GM10847 (cell line): ENCODE results near the gene SGPL1.

Experiments
- POLR2A ChIP-seq: IDR thresholded peaks from 2 replicates; pipeline ENCODE4 v1.6.1; 2011; ENCODE audit not compliant: insufficient read length; ENCODE audit errors: extremely low read depth

SGPL1 gene

DNA sequence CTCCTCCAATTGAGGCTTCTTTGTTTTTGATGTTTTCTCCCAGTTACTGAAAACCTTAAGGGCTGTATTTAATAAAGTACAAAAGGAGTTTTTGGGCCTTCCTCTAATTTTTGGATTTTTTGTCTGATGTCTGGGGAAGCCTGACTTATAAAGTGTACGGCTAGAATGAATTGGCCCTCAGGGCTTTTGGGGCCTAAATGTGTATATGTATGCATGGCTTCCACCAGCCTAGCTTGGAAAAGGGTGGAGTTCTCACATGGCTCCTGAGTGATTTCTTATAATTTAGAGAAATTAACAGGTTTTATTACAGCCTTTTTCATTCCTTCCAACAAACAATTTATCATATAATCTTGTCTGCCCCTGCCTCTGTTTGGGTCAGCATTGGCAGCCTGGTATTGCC is 20.1 kb upstream of the SGPL1 start:
- TF ChIP-seq POLR2A, result no peak

DNA sequence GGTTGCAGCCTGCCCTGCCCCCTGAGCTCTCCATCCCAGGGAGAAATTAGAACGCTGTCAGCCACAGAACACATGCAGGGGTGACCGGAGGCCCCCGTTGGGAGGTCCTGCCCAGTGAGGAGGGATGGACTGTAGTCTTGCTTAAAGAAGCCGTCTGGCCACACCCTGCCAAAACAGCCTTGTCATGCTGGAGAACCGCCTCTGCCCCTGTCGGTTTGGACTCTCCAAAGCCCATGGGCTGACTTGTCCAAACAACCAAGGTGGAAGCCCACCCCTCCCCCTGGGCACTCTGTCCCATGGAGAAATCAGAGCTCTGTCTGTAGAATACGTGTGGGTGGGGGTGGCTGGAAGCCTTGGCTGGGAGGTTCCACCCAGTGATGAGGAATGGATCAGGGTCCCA is 17.9 kb upstream of the SGPL1 start:
- TF ChIP-seq POLR2A, result no peak

DNA sequence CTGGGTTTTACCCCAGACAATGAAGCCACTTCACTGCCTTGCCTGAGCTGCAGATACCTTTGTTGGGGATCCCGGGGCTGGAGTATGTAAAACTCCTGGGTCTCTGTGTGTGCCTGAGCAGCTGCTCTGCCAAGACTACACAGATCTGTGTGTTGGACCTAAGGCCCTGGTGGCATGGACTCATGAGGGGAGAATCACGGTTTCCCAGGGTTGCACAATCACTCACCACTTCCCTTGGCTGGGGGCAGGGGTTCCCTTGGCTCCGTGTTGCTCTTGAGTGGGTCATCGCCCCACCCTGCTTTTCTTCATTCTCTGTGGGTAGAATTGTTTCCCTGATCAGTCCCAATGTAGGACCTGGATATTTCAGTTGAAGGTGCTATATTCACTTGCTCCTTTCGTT is 16.6 kb upstream of the SGPL1 start:
- TF ChIP-seq POLR2A, result no peak

DNA sequence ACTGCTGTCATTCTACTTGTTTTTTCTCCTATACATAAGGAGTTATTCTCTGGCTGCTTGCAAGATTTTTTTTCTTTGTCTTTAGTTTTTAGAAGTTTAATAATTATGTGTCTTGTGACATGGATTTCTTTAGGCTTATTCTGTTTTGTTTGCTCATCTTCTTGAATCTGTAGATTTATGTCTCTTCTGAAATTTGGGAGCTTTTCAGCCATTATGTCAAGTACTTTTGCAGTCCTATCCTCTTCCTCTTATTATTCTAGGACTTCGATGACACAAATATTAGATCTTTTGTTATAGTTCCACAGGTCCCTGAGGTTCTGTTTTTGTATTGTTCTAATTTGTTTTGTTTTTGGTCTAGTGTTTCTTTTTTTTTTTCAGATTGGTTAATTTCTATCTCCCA is 13.9 kb upstream of the SGPL1 start:
- TF ChIP-seq POLR2A, result no peak

DNA sequence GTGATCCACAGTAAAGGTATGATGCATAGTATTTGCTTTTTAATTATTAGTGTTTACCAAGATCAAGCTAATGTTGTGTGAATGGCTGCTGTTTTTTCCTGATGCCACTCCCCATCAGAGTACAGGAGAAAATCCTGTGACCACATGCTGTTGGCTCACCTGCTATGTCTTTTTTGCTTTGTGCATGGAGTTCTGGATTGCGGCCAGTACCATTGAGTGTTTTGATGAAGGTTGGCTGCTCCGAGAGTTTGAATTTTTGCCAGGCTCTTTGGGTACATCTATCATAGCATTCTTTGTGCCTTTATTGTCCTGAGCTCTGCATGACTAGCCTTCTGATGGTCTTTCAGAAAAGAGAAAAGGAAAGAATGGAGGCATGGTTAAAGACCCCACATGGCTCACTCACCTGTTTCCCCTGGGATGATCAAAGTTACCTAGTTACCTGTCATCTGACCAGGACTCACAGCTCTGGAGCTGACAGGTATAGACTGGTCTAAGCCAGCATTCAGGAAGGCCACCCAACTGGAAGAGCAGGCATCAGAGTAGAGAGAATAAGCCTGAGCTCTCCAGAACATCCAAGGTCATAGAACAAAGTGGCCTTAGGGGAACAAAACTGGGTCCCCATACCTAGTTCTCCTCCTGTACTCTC is 11.8 kb upstream of the SGPL1 start:
- TF ChIP-seq POLR2A, result no peak

DNA sequence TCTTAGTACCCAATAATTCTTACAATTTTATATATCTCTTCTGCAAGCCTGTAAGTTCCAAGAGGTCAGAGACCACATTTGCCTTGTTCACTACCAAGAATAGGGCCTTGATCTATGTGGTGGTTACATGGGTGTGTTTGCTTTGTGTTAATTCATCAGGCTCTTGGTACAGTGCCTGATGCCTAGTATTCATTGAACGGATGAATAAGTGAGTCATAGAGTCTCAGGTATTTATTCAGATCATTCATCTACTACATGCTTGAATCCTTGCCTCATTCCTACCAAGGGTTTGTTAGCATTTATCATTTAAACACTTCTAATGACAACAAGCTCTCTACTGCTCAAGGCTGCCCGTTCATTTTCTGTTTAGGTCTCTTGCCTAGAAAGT is 11.3 kb upstream of the SGPL1 start:
- no peak for TF ChIP-seq POLR2A

DNA sequence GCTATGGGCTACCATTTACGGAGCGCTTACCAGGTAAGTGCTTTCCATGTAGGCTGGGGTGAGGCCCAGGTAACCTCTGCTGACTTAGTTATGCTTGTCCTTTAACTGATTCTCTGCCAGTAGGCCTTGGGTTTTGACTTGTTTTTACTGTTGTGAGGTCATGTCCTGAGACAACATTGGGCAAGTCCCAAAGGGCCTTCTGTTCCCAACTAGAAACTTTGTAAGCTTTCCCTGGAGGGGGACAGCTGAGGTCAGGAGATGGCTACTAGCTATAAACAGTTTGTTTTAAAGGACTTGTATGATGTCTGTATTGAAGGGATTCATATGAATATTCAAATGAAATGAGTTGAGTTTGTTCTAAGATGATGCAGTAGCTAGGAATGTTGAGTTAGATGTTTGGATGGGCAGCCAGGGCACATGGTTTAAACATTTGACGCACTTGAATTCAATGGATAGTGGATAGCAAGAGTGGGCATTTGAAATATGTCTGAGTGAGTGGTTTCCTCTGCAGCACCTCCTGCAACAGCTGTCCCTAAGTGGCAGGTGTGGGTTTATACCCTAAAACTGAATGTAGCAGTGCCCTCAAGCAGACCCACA is 10.0 kb upstream of the SGPL1 start:
- no peak for TF ChIP-seq POLR2A

DNA sequence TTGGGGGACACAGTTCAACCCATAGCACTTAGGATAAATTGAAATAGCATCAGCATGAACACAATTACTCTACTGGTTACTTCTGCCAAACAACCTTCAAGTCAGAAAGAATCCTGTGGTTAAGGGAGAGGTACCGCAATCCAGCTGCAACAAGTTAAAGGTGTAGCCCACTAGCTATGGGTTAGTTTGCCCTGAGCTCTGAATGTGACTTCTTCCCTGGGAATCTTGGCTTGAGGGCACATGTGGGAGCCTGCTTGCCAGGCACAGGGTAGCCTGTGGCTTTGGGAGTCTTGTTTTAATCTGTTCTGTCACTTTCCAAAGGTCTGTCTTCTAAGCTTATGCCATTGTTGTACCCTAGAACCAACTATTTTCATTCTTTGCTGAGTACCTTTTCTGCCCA is 8.9 kb upstream of the SGPL1 start:
- TF ChIP-seq POLR2A, result no peak

DNA sequence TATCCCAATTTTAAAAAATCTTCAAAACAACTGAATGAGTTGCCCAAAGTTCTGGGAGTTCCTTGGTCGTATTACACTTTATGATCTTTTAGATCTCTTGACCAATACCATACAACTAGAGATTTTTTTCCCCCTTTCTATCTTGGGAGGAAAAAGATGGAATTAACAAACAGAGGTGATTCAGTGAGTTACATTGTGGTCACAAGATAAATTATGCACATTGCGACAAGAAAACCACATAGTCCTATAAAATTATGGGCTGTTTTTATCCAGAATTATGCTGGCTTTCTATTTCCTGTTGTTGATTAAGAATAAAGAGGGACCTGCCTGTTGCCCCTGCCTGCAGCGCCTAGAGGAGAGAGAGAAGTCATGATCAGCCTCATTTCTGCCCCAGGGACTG is 8.2 kb upstream of the SGPL1 start:
- no peak for TF ChIP-seq POLR2A

DNA sequence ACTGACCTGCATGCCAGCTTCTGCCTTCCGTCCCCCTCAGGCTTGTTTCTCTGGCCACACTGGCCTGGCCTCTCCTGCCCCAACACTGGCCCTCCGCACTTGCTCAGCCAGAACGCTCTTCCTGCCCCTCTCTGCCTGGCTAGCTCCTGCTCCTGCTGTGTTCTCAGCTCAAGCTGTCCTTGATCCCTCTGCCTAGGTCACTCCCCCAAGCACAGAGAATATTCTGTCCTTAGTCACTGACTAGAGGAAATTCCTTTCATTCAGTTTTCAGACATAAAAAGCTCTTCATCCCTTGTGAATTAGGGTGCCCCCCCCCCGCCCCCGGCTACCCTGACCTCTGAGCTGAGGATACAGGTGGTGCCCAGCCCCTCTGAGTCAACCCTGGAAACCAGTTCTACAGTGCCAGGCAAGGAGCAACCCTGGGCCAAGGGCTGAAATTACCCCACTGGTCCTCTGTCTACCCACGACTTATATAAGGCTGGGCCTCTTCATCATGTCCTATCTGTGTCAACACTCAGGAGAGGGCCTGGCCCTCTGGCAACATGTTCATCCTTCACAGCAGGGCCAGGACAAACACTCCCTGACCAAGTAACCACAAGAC is 6.6 kb upstream of the SGPL1 start:
- no peak for TF ChIP-seq POLR2A

DNA sequence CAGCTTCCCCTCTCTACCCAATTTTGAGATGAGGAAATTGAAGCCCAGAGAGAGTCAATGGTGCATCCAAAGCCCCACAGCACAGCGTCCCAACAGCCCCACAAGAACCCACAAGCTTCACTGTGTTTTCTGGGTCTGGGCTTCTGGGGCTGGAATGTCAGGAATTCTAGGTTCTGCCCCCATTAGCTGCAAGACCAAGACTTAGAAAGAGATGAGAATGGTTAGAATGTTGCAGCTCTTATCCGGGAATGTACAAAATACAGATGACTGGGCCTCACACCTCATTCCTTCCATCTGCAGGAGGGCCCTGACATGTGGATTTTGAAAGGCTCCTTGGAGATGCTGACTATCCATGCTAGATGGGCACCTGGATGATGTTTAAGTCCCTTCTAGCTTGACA is 6.0 kb upstream of the SGPL1 start:
- no peak for TF ChIP-seq POLR2A

DNA sequence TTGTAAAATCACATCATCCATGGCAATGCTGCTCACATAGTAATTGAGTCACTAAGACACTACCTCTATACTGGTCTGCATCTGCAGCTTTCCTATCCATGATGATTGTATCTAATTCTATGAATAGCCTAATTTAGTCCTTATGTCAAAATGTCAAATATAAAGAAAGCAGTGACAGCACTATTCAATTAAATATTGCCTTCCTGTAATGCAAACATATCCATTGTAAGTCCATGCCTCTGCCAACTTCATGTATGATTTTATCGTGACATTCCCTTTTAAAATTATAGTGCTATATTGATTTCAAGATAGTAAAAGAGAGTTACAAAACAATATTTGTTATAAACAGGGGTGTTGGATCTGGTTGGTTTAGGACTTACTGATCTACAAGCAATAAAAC is 4.8 kb upstream of the SGPL1 start:
- no peak for TF ChIP-seq POLR2A

DNA sequence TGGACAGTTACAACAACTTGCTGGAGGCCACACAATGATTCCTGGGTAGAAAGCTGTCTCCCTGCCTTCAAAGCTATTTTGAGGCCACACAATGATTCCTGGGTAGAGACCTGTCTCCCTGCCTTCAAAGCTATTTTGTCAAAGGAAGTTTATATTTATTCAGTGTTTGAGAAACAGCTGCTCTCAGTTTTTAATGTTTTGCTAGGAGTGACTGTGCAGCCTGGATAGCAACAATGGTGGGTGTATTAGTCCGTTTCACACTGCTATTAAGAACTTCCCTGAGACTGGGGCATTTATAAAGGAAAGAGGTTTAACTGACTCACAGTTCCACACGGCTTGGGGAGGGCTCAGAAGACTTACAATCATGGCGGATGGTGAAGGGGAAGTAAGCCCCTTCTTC is 3.9 kb upstream of the SGPL1 start:
- no peak for TF ChIP-seq POLR2A

DNA sequence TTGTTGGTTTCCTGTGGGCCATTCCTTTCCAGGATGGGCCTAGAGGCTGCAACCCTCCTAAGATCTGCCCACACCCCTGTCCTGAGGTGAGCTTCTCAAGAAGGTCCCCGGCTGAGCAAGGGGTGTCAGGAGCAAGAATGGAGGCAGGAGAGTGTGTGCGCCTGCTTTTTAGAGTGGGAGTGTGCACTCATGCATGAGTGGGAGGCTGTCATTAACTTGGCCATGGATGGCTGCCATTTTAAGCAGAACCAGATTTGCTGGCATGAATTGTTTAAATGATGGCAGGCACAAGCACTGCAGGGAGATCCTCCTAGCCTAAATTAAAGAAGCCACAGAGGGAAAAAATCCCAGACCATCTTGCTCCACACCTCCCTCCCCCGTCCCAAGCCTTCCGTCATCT is 2.9 kb upstream of the SGPL1 start:
- TF ChIP-seq POLR2A, result no peak

DNA sequence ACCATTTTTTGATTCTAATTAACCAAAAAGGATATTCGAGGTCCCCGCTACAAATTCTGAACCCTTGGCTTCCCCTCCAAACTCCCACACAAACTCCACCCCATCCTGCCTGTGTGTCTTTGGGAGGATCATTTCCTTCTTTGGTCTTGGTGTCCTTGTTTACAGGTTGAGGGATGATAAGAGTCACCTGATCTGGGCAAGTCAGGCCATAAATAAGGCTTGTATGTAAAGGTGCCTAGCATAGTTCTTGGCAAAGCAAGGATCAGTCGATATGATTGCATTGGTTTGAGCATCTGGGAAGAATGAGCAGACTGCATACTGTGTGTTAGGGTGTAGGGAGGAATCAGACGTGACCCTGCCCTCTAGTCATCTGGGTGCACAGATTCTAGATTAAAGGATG is 1.6 kb upstream of the SGPL1 start:
- no peak for TF ChIP-seq POLR2A

DNA sequence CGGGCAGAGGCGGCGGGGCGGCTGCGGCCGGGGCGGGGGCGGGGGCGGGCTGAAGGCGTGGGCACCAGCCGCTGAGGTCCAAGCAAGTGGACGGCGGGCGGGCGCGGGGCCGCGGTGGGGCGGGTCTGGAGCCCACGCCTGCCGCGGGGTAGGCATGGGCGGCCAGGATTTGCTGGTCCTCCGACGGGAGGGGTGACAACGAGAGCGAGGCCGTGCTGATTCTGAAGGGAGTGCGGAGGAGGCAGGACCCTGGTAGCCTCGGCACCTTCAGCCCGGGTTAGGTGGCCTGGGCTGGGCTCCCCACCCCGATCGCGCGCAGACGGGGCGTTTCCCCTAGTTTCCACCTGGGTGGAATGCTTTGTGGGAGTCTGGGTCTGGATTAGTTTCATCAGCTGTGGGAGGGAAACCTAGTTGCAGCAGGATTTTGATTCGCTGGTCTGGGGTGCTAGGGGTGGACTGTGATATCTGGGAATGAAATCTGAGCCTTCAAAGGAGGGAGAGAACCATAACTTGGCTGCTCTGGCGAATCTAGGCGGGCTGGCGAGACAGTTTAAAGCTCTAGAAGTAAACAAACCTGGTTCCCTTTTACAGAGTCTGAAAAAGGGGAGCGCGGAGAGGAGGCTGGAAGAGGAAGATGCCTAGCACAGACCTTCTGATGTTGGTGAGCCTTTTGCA is 609 bp downstream of the SGPL1 start:
- TF ChIP-seq POLR2A, result no peak
